ENCODE results near the gene BACH1.

GRCh38 chr21:29368906-29369305 is 70.2 kb downstream of the BACH1 start:
- no peak for TF ChIP-seq CTCF (IDR thresholded peaks at IDR 0.05 in 2 of 3, conservative IDR thresholded peaks at IDR 0.05 in 1 of 3; ENCODE audit: control insufficient read depth in 2 of 3, extremely low read depth in 1 of 3, insufficient read depth in 1 of 3, low read depth in 3 of 3, low read length in 3 of 3)
- TF ChIP-seq IRF4 (IDR thresholded peaks at IDR 0.05; ENCODE audit: low read depth, low read length) = no peak
- TF ChIP-seq RCOR1 (conservative IDR thresholded peaks at IDR 0.05; ENCODE audit: low read depth, low read length) = no peak
- no peak for TF ChIP-seq MXI1 (IDR thresholded peaks at IDR 0.05; ENCODE audit: low read depth, low read length)
- TF ChIP-seq, protein P1, sequence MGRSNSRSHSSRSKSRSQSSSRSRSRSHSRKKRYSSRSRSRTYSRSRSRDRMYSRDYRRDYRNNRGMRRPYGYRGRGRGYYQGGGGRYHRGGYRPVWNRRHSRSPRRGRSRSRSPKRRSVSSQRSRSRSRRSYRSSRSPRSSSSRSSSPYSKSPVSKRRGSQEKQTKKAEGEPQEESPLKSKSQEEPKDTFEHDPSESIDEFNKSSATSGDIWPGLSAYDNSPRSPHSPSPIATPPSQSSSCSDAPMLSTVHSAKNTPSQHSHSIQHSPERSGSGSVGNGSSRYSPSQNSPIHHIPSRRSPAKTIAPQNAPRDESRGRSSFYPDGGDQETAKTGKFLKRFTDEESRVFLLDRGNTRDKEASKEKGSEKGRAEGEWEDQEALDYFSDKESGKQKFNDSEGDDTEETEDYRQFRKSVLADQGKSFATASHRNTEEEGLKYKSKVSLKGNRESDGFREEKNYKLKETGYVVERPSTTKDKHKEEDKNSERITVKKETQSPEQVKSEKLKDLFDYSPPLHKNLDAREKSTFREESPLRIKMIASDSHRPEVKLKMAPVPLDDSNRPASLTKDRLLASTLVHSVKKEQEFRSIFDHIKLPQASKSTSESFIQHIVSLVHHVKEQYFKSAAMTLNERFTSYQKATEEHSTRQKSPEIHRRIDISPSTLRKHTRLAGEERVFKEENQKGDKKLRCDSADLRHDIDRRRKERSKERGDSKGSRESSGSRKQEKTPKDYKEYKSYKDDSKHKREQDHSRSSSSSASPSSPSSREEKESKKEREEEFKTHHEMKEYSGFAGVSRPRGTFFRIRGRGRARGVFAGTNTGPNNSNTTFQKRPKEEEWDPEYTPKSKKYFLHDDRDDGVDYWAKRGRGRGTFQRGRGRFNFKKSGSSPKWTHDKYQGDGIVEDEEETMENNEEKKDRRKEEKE (IDR thresholded peaks at IDR 0.05) = no peak
- no peak for TF ChIP-seq RFX5 (IDR thresholded peaks at IDR 0.05; ENCODE audit: low read depth, low read length)

All from GM12878 (cell line).